Uterus (tissue), 2 donors: Measurements from ENCODE around the gene SCN10A.

Experiments used
- CTCF ChIP-seq, 4 experiments: fragments of 200-600 bp in 2 of 4; fragments of 450-650 bp in 2 of 4; sonication (generic) in 2 of 4; IDR thresholded peaks; one replicate each; pipeline ENCODE4 v1.5.1; 2016 to 2019; ENCODE audit warnings: antibody characterized with exemption in 4 of 4, mild to moderate bottlenecking in 2 of 4, moderate library complexity in 1 of 4
- POLR2A ChIP-seq, 2 donors: fragments of 450-650 bp; IDR thresholded peaks; one replicate each; pipeline ENCODE4 v1.6.1; 2016; ENCODE audit warnings: antibody characterized with exemption in 2 of 2, mild to moderate bottlenecking in 1 of 2, moderate library complexity in 1 of 2

GRCh38 chr3:38811822-38812221, 4.2 kb downstream of the SCN10A start:
- TF ChIP-seq CTCF (IDR thresholded peaks at IDR 0.05) (no peak), POLR2A (IDR thresholded peaks at IDR 0.05) (no peak)
